Activated CD8-positive, alpha-beta memory T cell treated with anti-CD3 and anti-CD28 coated beads for 48 hours (primary cell): ENCODE results near the gene DIAPH2.

ENCODE experiments used
- DNase-seq, 3 experiments: peaks; one replicate each; pipeline ENCODE4 v3.0.0-alpha.2; 2020; ENCODE audit warnings: low read depth in 2 of 3, low spot score in 2 of 3

The DIAPH2 gene

GRCh38 chrX:97446298-97446882, 761.7 kb downstream of the DIAPH2 start:
- DNase-seq, result no peak

GRCh38 chrX:97447306-97447705, 762.7 kb downstream of the DIAPH2 start:
- no peak for DNase-seq

- DNase-seq, result no peak
Measured at GRCh38 chrX:97452283-97452682, 767.6 kb downstream of the DIAPH2 start.

- DNase-seq, result no peak
Measured at GRCh38 chrX:97461763-97462162, 777.1 kb downstream of the DIAPH2 start.

GRCh38 chrX:97471071-97471470, 786.4 kb downstream of the DIAPH2 start:
- no peak for DNase-seq

GRCh38 chrX:97474933-97475332, 790.3 kb downstream of the DIAPH2 start:
- no peak for DNase-seq

- DNase-seq, result no peak
Measured at GRCh38 chrX:97479106-97479890, 794.7 kb downstream of the DIAPH2 start.

GRCh38 chrX:97481228-97481627, 796.6 kb downstream of the DIAPH2 start:
- DNase-seq, result no peak

GRCh38 chrX:97482666-97483300, 798.1 kb downstream of the DIAPH2 start:
- DNase-seq, result no peak

GRCh38 chrX:97490656-97491055, 806.0 kb downstream of the DIAPH2 start:
- no peak for DNase-seq

- no peak for DNase-seq
Measured at GRCh38 chrX:97494756-97495372, 810.2 kb downstream of the DIAPH2 start.

GRCh38 chrX:97498093-97498492, 813.5 kb downstream of the DIAPH2 start:
- DNase-seq, result no peak

- no peak for DNase-seq
Measured at GRCh38 chrX:97504431-97504830, 819.8 kb downstream of the DIAPH2 start.

GRCh38 chrX:97517763-97518162, 833.1 kb downstream of the DIAPH2 start:
- no peak for DNase-seq

GRCh38 chrX:97522307-97522706, 837.7 kb downstream of the DIAPH2 start:
- DNase-seq, result no peak

GRCh38 chrX:97524340-97524739, 839.7 kb downstream of the DIAPH2 start:
- DNase-seq, result no peak

- no peak for DNase-seq
Measured at GRCh38 chrX:97524997-97525396, 840.4 kb downstream of the DIAPH2 start.

GRCh38 chrX:97525981-97526380, 841.3 kb downstream of the DIAPH2 start:
- no peak for DNase-seq

- no peak for DNase-seq
Measured at GRCh38 chrX:97527725-97528124, 843.1 kb downstream of the DIAPH2 start.

- no peak for DNase-seq
Measured at GRCh38 chrX:97529536-97530200, 845.0 kb downstream of the DIAPH2 start.

GRCh38 chrX:97531825-97532224, 847.2 kb downstream of the DIAPH2 start:
- no peak for DNase-seq
